ENCODE data around the gene MCM3AP. TPM values are rescaled to one million over a fixed set of nuclear protein-coding genes. Genes with fewer than 3 reads are reported as not detected.
A peak's percentile ranks its signal among the peaks of the same experiment; 100 is the strongest.

The MCM3AP gene
- total RNA-seq, 1 donor from 2014 or later, result 58.8 TPM

GRCh38 chr21:46255758-46256337, 29.6 kb downstream of the MCM3AP start:
- H3K36me3 ChIP-seq, result peaks cover 100% of the 10 kb centered on the region
- H3K4me1 ChIP-seq, result peaks cover 42% of the 10 kb centered on the region
- no peak overlapping the region for H3K4me3 ChIP-seq
- no peak for DNase-seq
- H3K27ac ChIP-seq (replicated peaks), result peak overlapping the region; percentile 88
- H3K9me3 ChIP-seq (replicated peaks), result no peaks in the 10 kb centered on the region
- H3K27me3 ChIP-seq (ENCODE audit: low read depth), result no peaks in the 10 kb centered on the region
- intact Hi-C loops (cut with micrococcal nuclease), result no loop called here
- TF ChIP-seq, protein P1, sequence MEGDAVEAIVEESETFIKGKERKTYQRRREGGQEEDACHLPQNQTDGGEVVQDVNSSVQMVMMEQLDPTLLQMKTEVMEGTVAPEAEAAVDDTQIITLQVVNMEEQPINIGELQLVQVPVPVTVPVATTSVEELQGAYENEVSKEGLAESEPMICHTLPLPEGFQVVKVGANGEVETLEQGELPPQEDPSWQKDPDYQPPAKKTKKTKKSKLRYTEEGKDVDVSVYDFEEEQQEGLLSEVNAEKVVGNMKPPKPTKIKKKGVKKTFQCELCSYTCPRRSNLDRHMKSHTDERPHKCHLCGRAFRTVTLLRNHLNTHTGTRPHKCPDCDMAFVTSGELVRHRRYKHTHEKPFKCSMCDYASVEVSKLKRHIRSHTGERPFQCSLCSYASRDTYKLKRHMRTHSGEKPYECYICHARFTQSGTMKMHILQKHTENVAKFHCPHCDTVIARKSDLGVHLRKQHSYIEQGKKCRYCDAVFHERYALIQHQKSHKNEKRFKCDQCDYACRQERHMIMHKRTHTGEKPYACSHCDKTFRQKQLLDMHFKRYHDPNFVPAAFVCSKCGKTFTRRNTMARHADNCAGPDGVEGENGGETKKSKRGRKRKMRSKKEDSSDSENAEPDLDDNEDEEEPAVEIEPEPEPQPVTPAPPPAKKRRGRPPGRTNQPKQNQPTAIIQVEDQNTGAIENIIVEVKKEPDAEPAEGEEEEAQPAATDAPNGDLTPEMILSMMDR (IDR thresholded peaks at IDR 0.05; ENCODE audit: borderline replicate concordance), result no peak

DNA sequence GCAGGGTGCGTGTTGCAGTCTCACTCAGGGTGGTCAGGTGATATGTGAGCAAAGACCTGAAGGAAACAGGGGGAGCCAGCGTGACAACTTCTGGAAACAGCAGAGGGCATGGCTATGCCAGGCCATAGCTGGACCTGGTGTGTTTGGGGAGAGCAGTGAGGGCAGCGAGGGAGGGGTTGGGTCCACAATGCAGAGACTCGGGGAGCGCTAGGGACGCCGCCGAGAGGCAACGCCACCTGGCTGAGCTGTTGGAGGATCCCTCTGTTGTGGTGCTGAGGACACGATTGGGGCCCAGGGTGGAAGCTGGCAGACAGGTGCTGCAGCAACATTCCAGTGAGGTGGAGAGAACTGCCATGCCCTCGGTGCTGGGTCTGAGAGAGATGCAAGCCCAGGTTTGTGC, 30.2 kb downstream of the MCM3AP start:
- intact Hi-C loops (cut with micrococcal nuclease), result no loop called here
- Histone ChIP-seq H3K36me3 (peaks cover 100% of the 10 kb centered on the region), H3K9me3 (replicated peaks) (no peaks in the 10 kb centered on the region), H3K27ac (replicated peaks) (peak overlapping the region; percentile 88), H3K4me1 (peaks cover 42% of the 10 kb centered on the region), H3K27me3 (ENCODE audit: low read depth) (no peaks in the 10 kb centered on the region), H3K4me3 (no peak overlapping the region)
- TF ChIP-seq, protein P1 (IDR thresholded peaks at IDR 0.05; ENCODE audit: borderline replicate concordance), result no peak
- no peak for DNase-seq

DNA sequence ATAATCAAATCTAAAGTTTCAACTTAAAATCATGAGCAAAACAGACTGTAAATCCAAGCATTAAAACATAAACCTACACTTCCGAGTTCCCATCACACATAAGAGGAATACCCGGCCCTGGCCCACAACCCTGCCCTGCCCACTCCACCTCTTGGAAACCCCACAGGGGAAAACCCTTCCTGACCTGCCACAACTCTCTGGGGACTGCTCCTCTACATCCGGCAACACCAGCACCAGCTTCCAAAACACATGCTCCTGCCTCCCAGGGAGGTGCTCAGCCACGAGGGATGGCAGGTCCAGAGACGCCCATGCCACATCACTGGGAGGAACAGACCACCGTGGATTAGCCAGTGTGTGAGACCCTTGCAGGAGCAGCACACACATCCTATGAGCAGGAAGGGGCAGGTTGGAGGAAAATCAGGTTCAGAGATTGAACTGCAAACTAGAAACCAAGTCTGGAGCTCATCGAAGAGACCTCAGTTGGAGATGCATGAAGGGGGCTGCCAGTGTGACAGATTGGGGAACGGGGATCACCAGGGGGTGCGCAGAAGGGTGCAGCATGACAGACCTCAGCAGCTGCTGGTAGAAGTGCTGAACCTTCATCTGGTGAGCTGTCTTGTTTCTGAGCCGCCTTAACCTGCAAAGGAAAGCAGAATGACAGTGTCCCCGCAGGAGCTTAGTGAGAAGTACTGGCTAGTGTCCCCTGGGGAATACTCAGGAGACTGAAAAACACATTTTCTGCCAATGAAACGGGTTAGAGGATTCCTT, 31.0 kb downstream of the MCM3AP start:
- TF ChIP-seq, protein P1 (IDR thresholded peaks at IDR 0.05; ENCODE audit: borderline replicate concordance), result no peak
- Histone ChIP-seq H3K4me1 (peaks cover 42% of the 10 kb centered on the region), H3K4me3 (no peak overlapping the region), H3K27me3 (ENCODE audit: low read depth) (no peaks in the 10 kb centered on the region), H3K27ac (replicated peaks) (peak overlapping the region; percentile 88), H3K9me3 (replicated peaks) (no peaks in the 10 kb centered on the region), H3K36me3 (peaks cover 100% of the 10 kb centered on the region)
- no peak for DNase-seq
- intact Hi-C loops (cut with micrococcal nuclease), result no loop called here

DNA sequence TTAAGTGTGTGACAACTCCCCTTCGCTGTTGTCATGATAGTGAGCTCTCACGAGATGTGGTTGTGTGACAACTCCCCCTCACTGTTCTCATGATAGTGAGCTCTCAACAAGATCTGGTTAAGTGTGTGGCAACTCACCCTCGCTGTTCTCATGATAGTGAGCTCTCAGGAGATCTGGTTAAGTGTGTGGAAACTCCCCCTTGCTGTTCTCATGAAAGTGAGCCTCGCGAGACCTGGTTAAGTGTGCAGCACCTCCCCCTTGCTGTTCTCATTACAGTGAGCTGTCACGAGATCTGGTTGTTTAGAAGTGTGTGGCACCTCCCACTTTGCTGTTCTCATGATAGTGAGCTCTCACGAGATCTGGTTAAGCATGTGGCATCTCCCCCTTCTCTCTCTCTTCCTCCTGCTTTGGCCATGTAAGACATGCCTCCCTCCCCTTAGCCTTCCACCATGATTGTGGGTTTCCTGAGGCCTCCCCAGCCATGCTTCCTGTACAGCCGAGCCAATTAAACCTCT, 31.7 kb downstream of the MCM3AP start:
- TF ChIP-seq, protein P1 (IDR thresholded peaks at IDR 0.05; ENCODE audit: borderline replicate concordance), result no peak
- intact Hi-C loops (cut with micrococcal nuclease), result no loop called here
- Histone ChIP-seq H3K27ac (replicated peaks) (no peak overlapping the region), H3K4me3 (no peak overlapping the region), H3K4me1 (peaks cover 42% of the 10 kb centered on the region), H3K9me3 (replicated peaks) (no peaks in the 10 kb centered on the region), H3K36me3 (peaks cover 100% of the 10 kb centered on the region), H3K27me3 (ENCODE audit: low read depth) (no peaks in the 10 kb centered on the region)
- no peak for DNase-seq

DNA sequence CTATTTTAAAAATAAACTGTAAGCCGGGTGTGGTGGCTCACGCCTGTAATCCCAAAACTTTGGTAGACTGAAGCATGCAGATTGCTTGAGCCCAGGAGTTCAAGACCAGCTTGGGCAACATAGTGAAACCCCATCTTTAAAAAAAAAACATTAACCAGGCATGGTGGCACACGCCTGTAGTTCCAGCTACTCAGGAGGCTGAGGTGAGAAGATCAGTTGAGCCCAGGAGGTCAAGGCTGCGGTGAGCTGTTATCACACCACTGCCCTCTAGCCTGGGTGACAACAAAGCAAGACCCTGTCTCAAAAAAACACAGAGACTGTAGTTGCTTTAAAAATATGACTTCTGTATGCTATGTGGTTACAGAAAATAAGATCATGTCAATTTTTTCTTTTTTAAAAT, 32.6 kb downstream of the MCM3AP start:
- Histone ChIP-seq H3K4me1 (peaks cover 42% of the 10 kb centered on the region), H3K36me3 (peaks cover 98% of the 10 kb centered on the region), H3K9me3 (replicated peaks) (no peaks in the 10 kb centered on the region), H3K27ac (replicated peaks) (no peak overlapping the region), H3K27me3 (ENCODE audit: low read depth) (no peaks in the 10 kb centered on the region), H3K4me3 (no peak overlapping the region)
- intact Hi-C loops (cut with micrococcal nuclease), result no loop called here
- no peak for DNase-seq
- TF ChIP-seq, protein P1 (IDR thresholded peaks at IDR 0.05; ENCODE audit: borderline replicate concordance), result no peak

Data from left ventricle myocardium inferior (tissue), 1 donor.